Measurements from ENCODE around the gene PRORP.
"Not testable (repeated sequence)": the region's sequence is repeated elsewhere in the genome, so short reads cannot be mapped to it uniquely, and the experiment has no call there.

The PRORP gene

DNA sequence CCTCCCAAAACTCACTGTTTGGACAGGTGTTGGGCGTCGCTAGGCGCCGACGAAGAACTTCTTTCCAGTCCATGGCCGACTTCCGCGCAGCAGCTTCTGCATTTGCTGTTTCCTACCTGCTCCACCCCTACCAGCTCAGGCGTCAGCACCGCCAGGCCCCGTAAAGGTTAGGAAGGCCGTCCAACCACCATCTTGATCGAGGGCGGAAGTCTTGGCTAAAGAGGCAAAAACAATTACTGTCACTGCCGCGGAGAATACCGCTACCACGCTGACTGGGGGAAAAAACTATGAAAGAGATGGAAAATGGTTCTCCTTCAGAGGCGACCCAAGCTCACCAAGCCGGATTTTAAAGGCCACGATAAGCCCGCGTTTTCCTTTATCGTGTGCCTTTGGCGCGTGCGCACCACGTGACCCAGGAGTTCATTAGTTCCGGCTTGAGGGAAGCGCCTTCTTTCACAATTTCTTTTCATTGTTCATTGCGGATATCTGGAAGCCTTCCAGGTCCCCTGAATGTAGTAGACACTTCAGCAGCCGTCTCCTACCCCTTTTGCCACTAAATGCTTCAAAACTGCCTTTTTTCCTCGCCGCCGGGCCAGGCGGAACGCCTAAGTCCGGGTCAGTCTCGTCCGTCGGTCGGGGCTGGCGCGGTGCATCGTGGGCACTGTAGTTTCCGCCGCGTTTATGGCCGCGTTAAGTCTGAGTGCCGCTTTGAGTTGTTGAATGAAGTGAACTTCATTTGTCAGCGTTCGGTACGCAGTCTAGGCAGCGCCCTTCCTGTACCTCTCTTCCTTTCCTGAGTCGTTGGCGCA lies at the start of gene PRORP, which contains the start of gene PPP2R3C:
Gene PRORP (plus strand): TSS at position 666 of the 809 bp plus-strand sequence. CDS start 694 bp downstream, outside the sequence.
Gene PPP2R3C (minus strand): TSS at position 104 of the 809 bp plus-strand sequence. CDS start 31 bp downstream, at position 73.
- no peaks in the 10 kb centered on the region for H3K9me3 ChIP-seq (ENCODE audit: control insufficient read depth, insufficient read depth, low read length)
- no peaks in the 10 kb centered on the region for H3K4me1 ChIP-seq (ENCODE audit: control insufficient read depth, insufficient read depth, low read length)
- peak within 1 kb of the TSS; percentile 71 for H3K4me3 ChIP-seq (ENCODE audit: low read length)
- H3K36me3 ChIP-seq (ENCODE audit: control insufficient read depth, insufficient read depth, low read length) = no peaks in the 10 kb centered on the region
- no peak within 1 kb of the TSS for H3K27ac ChIP-seq (ENCODE audit: low read length)
- peak; percentile 95 for DNase-seq (ENCODE audit: low read depth, low spot score)
- no peaks in the 10 kb centered on the region for H3K27me3 ChIP-seq (ENCODE audit: control insufficient read depth, insufficient read depth, low read length)
- no CpG with 5 or more reads among the region's 57 CpGs for WGBS (ENCODE audit: insufficient coverage, insufficient read length)

DNA sequence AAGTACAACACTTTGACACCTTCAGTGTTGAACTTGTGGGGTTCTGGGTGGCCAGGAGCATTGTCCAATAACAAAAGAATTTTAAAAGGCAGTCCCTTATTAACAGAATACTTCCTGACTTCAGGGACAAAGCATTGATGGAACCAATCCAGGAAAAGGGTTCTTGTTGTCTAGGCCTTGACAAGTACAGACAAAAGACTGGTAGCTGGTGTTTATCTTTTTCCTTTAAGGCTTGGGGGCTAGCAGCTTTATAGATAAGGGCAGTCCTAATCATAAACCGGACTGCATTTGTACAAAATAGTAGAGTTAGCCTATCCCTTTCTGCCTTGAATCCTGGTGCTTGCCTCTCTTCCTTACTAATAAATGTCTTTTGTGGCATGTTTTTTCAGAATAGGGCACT lies 48.9 kb upstream of the PRORP start:
- H3K9me3 ChIP-seq (ENCODE audit: control insufficient read depth, insufficient read depth, low read length) = no peaks in the 10 kb centered on the region
- H3K27me3 ChIP-seq (ENCODE audit: control insufficient read depth, insufficient read depth, low read length) = no peaks in the 10 kb centered on the region
- H3K27ac ChIP-seq (ENCODE audit: low read length) = no peak overlapping the region
- H3K36me3 ChIP-seq (ENCODE audit: control insufficient read depth, insufficient read depth, low read length) = no peaks in the 10 kb centered on the region; the same call in 1 of the 2 replicates
- H3K4me1 ChIP-seq (ENCODE audit: control insufficient read depth, insufficient read depth, low read length) = no peaks in the 10 kb centered on the region
- no CpG with 5 or more reads among the region's 1 CpG for WGBS (ENCODE audit: insufficient coverage, insufficient read length)
- DNase-seq (ENCODE audit: low read depth, low spot score) = no peak
- H3K4me3 ChIP-seq (ENCODE audit: low read length) = no peak overlapping the region

- no peak overlapping the region for H3K4me3 ChIP-seq (ENCODE audit: low read length)
- H3K9me3 ChIP-seq (ENCODE audit: control insufficient read depth, insufficient read depth, low read length) = no peaks in the 10 kb centered on the region
- no peak for DNase-seq (ENCODE audit: low read depth, low spot score)
- no peaks in the 10 kb centered on the region for H3K27me3 ChIP-seq (ENCODE audit: control insufficient read depth, insufficient read depth, low read length)
- H3K27ac ChIP-seq (ENCODE audit: low read length) = no peak overlapping the region
- H3K36me3 ChIP-seq (ENCODE audit: control insufficient read depth, insufficient read depth, low read length) = no peaks in the 10 kb centered on the region; the same call in 1 of the 2 replicates
- no peaks in the 10 kb centered on the region for H3K4me1 ChIP-seq (ENCODE audit: control insufficient read depth, insufficient read depth, low read length)
- WGBS (ENCODE audit: insufficient coverage, insufficient read length) = no CpG with 5 or more reads among the region's 2 CpGs
Measured at GRCh38 chr14:35078082-35078481, 44.3 kb upstream of the PRORP start.

- WGBS (ENCODE audit: insufficient coverage, insufficient read length) = no CpG with 5 or more reads among the region's 1 CpG
- no peak for DNase-seq (ENCODE audit: low read depth, low spot score)
- H3K36me3 ChIP-seq (ENCODE audit: control insufficient read depth, insufficient read depth, low read length) = no peaks in the 10 kb centered on the region; the same call in 1 of the 2 replicates
Measured at GRCh38 chr14:35079742-35080141, 42.6 kb upstream of the PRORP start.

GRCh38 chr14:35083530-35084150 lies 38.7 kb upstream of the PRORP start:
- Histone ChIP-seq H3K4me1 (ENCODE audit: control insufficient read depth, insufficient read depth, low read length) (no peaks in the 10 kb centered on the region), H3K27me3 (ENCODE audit: control insufficient read depth, insufficient read depth, low read length) (no peaks in the 10 kb centered on the region), H3K27ac (ENCODE audit: low read length) (no peak overlapping the region), H3K4me3 (ENCODE audit: low read length) (no peak overlapping the region), H3K36me3 (ENCODE audit: control insufficient read depth, insufficient read depth, low read length) (no peaks in the 10 kb centered on the region; the same call in 1 of the 2 replicates), H3K9me3 (ENCODE audit: control insufficient read depth, insufficient read depth, low read length) (no peaks in the 10 kb centered on the region)
- WGBS (ENCODE audit: insufficient coverage, insufficient read length) = no CpG with 5 or more reads among the region's 8 CpGs
- no peak for DNase-seq (ENCODE audit: low read depth, low spot score)

More at GRCh38 chr14:35079742-35080141, 42.6 kb upstream of the PRORP start:
- Histone ChIP-seq H3K4me1 (ENCODE audit: control insufficient read depth, insufficient read depth, low read length) (no peaks in the 10 kb centered on the region), H3K4me3 (ENCODE audit: low read length) (no peak overlapping the region), H3K27me3 (ENCODE audit: control insufficient read depth, insufficient read depth, low read length) (no peaks in the 10 kb centered on the region), H3K27ac (ENCODE audit: low read length) (no peak overlapping the region), H3K9me3 (ENCODE audit: control insufficient read depth, insufficient read depth, low read length) (no peaks in the 10 kb centered on the region)

DNA sequence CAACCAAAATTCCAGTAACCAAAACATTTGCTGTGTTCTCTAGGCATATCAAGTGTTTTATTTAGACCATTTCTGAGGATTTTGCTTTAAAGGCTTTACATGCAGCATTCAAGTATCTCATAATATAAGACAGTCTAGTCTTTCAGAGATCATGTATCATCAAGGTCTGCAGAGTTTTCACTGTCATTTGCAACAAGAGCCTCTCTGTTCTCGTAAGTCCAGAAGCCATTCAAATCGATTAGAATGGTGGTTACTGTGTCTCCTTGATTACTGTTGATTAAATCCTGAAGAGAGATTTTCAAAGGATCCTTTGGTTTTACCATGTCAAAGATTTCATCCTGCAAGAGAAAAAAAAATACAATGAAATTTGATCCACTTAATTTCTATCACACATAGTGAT lies 36.9 kb upstream of the PRORP start:
- no peaks in the 10 kb centered on the region for H3K9me3 ChIP-seq (ENCODE audit: control insufficient read depth, insufficient read depth, low read length)
- WGBS (ENCODE audit: insufficient coverage, insufficient read length) = no CpG with 5 or more reads among the region's 2 CpGs
- no peak overlapping the region for H3K27ac ChIP-seq (ENCODE audit: low read length)
- H3K27me3 ChIP-seq (ENCODE audit: control insufficient read depth, insufficient read depth, low read length) = no peaks in the 10 kb centered on the region
- no peaks in the 10 kb centered on the region; the same call in 1 of the 2 replicates for H3K36me3 ChIP-seq (ENCODE audit: control insufficient read depth, insufficient read depth, low read length)
- no peak overlapping the region for H3K4me3 ChIP-seq (ENCODE audit: low read length)
- DNase-seq (ENCODE audit: low read depth, low spot score) = no peak
- H3K4me1 ChIP-seq (ENCODE audit: control insufficient read depth, insufficient read depth, low read length) = no peaks in the 10 kb centered on the region

DNA sequence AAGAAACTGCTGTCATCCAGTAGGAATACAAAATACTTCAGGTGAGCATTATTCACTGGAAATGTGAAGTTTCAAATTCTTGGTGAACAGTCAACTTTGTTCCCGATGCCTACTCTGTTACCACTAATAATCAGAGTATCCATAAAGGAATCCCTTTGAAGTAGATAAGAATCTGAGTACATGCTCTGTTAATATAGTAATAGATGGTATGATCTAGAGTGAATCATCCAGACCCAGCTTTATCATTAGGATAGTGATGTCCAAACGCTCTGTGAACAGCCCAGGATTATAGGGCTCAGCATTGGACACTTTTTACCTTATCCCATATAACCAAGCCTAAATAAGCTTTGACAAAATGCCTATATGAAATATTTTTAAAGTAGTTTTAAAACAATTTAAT lies 33.8 kb upstream of the PRORP start:
- H3K27ac ChIP-seq (ENCODE audit: low read length) = no peak overlapping the region
- no peaks in the 10 kb centered on the region for H3K4me1 ChIP-seq (ENCODE audit: control insufficient read depth, insufficient read depth, low read length)
- DNase-seq (ENCODE audit: low read depth, low spot score) = no peak
- H3K27me3 ChIP-seq (ENCODE audit: control insufficient read depth, insufficient read depth, low read length) = no peaks in the 10 kb centered on the region
- WGBS (ENCODE audit: insufficient coverage, insufficient read length) = no CpG with 5 or more reads among the region's 2 CpGs
- H3K4me3 ChIP-seq (ENCODE audit: low read length) = no peak overlapping the region
- no peaks in the 10 kb centered on the region for H3K9me3 ChIP-seq (ENCODE audit: control insufficient read depth, insufficient read depth, low read length)
- no peaks in the 10 kb centered on the region; the same call in 1 of the 2 replicates for H3K36me3 ChIP-seq (ENCODE audit: control insufficient read depth, insufficient read depth, low read length)

- not testable (repeated sequence) for H3K4me3 ChIP-seq (ENCODE audit: low read length); H3K9me3 ChIP-seq (ENCODE audit: control insufficient read depth, insufficient read depth, low read length); H3K27ac ChIP-seq (ENCODE audit: low read length); H3K4me1 ChIP-seq (ENCODE audit: control insufficient read depth, insufficient read depth, low read length); DNase-seq (ENCODE audit: low read depth, low spot score); H3K27me3 ChIP-seq (ENCODE audit: control insufficient read depth, insufficient read depth, low read length); H3K36me3 ChIP-seq (ENCODE audit: control insufficient read depth, insufficient read depth, low read length)
- no CpG with 5 or more reads among the region's 6 CpGs for whole genome bisulfite sequencing (ENCODE audit: insufficient coverage, insufficient read length)
Measured at GRCh38 chr14:35094645-35095044, 27.7 kb upstream of the PRORP start.

GRCh38 chr14:35107866-35108265 lies 14.5 kb upstream of the PRORP start:
- no peak for DNase-seq (ENCODE audit: low read depth, low spot score)
- H3K27me3 ChIP-seq (ENCODE audit: control insufficient read depth, insufficient read depth, low read length) = no peaks in the 10 kb centered on the region
- H3K4me3 ChIP-seq (ENCODE audit: low read length) = no peak overlapping the region
- H3K27ac ChIP-seq (ENCODE audit: low read length) = no peak overlapping the region
- no peaks in the 10 kb centered on the region for H3K4me1 ChIP-seq (ENCODE audit: control insufficient read depth, insufficient read depth, low read length)
- no peaks in the 10 kb centered on the region; the same call in 1 of the 2 replicates for H3K9me3 ChIP-seq (ENCODE audit: control insufficient read depth, insufficient read depth, low read length)
- H3K36me3 ChIP-seq (ENCODE audit: control insufficient read depth, insufficient read depth, low read length) = no peaks in the 10 kb centered on the region; the same call in 1 of the 2 replicates

- H3K27me3 ChIP-seq (ENCODE audit: control insufficient read depth, insufficient read depth, low read length) = no peaks in the 10 kb centered on the region
- DNase-seq (ENCODE audit: low read depth, low spot score) = no peak
- no peaks in the 10 kb centered on the region; the same call in 1 of the 2 replicates for H3K36me3 ChIP-seq (ENCODE audit: control insufficient read depth, insufficient read depth, low read length)
- peaks cover 1% of the 10 kb centered on the region; the same call in 1 of the 2 replicates for H3K4me1 ChIP-seq (ENCODE audit: control insufficient read depth, insufficient read depth, low read length)
- no CpG with 5 or more reads among the region's 2 CpGs for WGBS (ENCODE audit: insufficient coverage, insufficient read length)
- H3K27ac ChIP-seq (ENCODE audit: low read length) = no peak overlapping the region
- H3K4me3 ChIP-seq (ENCODE audit: low read length) = no peak overlapping the region
- no peaks in the 10 kb centered on the region; the same call in 1 of the 2 replicates for H3K9me3 ChIP-seq (ENCODE audit: control insufficient read depth, insufficient read depth, low read length)
Measured at GRCh38 chr14:35112641-35113040, 9.7 kb upstream of the PRORP start.
